ENCODE data around the gene RAD17.
A peak's percentile ranks its signal among the peaks of the same experiment; 100 is the strongest.
"Not testable (repeated sequence)": the region's sequence is repeated elsewhere in the genome, so short reads cannot be mapped to it uniquely, and the experiment has no call there.

RAD17 gene, protein sequence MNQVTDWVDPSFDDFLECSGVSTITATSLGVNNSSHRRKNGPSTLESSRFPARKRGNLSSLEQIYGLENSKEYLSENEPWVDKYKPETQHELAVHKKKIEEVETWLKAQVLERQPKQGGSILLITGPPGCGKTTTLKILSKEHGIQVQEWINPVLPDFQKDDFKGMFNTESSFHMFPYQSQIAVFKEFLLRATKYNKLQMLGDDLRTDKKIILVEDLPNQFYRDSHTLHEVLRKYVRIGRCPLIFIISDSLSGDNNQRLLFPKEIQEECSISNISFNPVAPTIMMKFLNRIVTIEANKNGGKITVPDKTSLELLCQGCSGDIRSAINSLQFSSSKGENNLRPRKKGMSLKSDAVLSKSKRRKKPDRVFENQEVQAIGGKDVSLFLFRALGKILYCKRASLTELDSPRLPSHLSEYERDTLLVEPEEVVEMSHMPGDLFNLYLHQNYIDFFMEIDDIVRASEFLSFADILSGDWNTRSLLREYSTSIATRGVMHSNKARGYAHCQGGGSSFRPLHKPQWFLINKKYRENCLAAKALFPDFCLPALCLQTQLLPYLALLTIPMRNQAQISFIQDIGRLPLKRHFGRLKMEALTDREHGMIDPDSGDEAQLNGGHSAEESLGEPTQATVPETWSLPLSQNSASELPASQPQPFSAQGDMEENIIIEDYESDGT

DNA sequence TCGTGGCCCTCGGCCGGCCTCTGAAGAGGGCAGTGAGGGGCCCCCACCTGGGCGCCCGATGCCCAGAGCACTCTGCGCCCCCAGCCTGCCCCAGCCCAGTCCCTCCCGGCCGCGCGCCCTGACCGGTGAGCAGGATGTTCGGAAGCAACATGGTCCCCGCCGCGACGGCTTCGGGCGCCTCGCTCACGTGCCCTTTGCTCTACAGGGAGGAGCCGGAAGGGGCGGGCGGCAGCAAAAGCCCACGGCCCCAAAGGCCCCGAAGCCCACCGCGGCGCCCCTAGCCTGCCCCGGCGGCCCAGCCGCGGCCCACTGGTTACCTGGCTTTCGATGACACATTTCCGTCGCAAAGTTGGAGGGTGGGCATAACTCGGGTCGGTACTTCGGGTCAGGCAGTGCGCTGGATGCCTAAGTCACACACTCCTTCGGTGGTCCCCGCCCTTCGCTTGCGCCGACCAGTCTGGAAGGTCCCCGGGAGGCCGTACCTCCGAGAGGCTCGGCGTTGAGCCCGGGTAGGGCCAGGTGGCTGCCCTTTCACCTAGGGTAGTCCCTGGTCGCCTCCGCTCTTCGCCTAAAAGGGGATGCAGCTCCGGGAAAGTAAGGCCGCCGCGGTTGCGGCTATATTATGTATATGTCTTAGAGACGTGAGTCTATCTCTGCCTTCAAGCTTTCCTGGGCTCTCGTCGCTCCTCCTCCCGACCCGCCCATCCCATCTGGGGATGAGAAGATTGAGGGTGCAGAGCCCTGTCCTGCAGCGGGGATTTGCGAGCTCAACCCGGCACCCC is at the start of gene RAD17, which contains the start of the genes AK6 and TAF9:
RAD17 (plus strand) TSS at position 479 of the 782 bp plus-strand sequence. CDS start 2,391 bp downstream, outside the sequence.
AK6 (minus strand) TSS at position 181 of the 782 bp plus-strand sequence; CDS start at position 151, 30 bp downstream.
TAF9 (minus strand) TSS at position 181 of the 782 bp plus-strand sequence. CDS start 3,783 bp downstream, outside the sequence.
- DNase-seq, result peak; percentile 99

DNA sequence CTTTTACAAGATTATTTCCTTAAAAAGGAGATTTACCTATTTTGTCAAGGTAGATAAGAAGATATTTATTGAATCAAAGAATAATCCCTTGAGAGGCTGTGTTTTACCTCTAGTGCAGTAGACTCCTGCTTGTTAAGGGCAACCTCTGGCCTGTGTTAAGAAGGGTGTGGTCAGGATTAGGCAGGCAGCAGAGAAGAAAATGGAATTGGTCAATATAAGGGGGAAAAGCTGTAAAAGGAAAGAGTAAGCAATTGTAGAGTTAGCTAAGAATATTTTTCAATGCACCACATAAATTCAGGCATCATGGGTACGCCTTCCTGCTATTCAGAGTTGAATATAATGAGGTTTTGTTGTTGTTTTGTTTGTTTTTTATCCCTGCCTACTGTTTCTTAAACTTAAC is 43.3 kb upstream of the RAD17 start:
- DNase-seq, result no peak

DNA sequence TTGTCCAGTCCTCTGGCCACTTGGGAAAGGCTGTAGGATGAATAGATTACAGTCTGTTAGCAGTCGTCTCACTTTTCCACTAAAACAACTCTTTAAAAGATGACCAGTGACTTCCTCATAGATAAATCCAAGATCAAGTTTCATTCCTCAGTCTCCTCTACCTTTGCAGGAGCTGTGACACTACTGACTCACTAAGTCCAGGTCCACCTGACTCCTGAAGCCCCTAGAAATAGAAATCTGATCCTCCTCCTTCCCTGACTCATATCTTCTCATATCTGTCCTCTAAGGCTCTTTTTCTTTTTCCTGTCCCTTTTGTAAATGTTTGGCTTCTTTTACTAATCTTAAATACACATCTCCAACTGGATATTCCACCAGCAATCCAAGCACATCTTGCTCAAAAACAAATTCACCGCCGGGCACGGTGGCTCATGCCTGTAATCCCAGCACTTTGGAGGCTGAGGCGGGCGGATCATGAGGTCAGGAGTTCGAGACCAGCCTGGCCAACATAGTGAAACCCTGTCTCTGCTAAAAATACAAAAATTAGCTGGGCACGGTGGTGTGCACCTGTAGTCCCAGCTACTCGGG is 39.6 kb upstream of the RAD17 start:
- no peak for DNase-seq

DNA sequence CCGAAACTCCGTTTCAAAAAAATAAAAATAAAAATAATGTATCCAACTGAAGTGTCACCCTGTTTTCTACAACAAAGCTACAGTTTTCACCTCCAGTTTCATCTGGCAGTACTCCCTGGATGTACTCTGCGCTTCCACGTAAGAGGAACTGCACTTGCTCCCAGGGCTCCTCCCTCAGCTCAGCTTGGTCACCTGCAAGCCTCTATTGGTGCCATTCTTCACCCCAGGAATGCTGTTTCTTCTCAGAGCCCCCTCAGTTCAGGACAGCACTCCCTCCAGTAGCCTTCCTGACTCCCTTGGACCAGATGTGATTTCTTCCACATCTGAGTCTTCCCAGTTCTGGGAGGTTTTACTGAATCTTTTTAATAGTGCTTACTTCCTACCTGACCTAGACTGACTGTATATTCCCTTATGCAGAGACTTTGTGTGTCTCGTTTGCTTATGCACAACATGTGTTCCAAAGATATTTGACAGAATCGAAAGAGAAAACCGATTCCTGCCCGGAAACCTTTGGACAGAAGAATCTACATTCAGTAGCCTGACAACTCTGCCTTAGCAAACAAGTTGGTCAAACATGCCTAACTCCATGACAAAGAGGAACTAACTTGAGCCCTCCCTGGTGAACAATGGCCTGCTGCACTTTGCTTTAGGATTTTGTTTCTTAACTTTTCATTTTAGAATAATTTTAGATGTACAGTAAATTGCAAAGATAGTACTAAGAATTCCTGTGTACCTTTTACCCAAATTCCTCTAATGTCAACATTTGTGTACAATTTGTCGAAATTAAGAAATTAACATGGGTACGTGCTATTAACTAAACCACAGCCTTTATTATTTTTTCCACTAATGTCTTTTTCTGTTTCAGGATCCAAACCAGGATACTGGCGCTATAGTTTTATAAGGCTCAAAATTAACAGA is 37.8 kb upstream of the RAD17 start:
- no peak for DNase-seq

DNA sequence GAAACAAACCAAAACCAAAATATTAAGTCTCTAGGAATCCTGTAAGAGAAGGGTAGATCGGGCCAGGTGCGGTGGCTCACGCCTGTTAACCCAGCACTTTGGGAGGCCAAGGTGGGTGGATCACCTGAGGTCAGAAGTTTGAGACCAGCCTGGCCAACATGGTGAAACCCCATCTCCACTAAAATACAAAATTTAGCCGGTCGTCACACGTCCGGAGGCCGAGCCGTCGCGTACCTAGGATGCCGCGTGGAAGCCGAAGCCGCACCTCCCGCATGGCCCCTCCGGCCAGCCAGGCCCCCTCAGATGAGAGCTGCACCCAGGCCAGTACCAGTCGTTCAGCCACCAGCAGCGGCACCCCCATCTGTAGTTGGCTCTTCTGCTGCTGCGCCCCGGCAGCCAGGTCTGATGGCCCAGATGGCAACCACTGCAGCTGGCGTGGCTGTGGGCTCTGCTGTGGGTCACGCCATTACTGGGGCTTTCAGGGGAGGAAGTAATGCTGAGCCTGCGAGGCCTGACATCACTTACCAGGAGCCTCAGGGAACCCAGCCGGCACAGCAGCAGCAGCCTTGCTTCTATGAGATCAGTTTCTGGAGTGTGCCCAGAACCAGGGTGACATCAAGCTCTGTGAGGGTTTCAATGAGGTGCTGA is 35.8 kb upstream of the RAD17 start:
- not testable (repeated sequence) for DNase-seq

DNA sequence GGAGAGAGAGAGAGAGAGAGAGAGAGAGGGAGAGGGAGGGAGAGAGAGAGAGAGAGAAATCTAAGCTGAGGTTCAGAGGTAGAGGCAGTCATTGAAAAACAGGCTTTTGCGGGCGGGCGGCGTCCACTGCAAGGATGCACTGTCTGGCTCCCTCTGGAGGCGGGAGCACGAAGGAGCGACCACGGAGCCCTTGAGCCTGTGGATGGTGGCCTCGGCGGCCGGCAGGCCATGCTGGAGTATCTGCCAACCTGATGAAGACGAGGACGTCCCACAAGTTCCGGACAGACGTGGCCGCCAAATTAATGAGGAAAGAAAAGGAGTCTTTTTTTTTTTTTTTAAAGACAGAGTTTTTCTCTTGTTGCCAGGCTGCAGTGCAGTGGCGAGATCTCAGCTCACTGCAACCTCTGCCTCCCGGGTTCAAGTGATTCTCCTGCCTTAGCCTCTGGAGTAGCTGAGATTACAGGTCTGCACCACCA is 34.8 kb upstream of the RAD17 start:
- DNase-seq, result peak; percentile 84

DNA sequence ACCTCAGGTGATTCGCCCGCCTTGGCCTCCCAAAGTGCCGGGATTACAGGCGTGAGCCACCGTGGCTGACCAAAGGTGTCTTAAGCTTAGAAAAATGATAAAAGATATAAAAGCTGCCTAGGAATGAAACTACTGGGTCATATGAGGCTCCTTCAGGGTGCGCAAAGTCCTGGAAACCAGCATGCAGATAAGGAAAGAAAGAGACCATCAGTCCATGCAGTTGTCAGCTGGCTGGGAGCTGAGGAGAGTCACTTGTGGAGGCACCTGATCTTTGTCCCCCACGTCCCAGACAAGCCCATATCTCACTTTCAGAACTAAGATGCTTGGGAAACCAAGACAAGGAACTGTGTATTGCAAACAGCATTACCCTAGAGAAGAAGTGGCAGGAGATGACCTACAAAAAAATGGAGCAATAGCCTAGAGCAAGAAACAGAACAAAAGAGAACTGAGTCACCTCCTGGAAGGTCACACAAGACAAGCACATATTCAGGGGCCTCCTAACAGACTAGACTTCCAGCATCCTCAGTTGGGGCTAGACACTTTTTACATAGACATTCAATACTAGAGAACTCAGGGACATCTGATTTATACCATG is 34.2 kb upstream of the RAD17 start:
- DNase-seq, result no peak

DNA sequence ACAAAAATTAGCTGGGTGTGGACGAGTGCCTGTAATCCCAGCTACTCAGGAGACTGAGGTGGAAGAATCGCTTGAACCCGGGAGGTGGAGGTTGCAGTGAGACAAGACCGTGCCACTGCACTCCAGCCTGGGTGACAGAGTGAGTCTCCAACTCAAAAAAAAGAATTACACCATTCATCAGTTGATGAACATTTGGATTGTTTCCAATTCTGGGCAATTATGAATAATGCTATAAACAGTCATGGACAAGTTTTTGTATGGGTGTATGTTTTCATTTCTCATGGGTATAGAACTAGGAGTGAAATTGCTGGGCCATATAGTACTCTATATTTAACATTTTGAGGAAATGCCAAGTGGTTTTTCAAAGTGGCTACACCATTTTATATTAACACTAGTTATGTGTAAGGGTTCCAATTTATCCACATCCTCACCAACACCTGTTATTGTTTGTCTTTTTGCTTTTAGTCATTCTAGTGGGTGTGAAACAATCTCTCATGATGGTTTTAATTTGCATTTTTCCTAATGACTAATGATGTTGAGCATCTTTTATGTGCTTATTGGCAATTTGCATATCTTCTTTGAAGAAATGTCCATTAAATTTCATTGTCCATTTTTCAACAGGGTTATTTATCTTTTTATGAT is 28.0 kb upstream of the RAD17 start:
- no peak for DNase-seq

DNA sequence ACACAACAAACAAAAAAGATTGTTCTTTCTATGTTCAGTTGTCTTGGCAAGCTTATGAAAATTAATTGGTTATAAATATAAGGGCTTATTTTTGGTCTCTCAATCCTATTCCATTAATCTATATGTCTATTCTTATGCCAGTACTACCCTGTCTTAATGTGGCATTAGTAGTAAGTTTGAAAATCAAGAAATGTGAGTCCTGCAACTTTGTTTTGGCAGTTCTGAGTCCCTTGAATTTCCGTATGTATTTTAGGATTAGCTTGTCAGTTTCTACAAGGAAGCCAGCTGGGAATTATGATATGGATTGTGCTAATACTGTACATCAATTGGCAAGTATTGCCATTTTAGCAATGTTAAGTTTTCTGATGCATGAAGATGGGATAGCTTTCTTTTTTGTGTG is 26.5 kb upstream of the RAD17 start:
- no peak for DNase-seq

DNA sequence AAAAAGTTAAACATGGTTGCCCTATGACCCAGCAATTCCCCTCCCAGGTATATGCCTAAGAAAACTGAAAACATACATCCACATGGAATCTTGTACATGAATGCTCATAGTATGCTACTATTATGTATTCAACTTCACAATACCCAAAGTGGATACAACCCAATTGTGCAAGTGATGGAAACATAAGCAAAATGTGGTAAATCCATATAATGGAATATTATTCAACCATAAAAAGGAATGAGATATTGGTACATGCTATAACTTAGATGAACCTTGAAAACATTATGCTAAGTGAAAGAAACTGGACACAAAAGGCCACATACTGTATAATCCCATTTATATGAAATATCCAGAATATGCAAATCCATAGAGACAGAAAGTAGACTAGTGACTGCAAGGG is 19.0 kb upstream of the RAD17 start:
- no peak for DNase-seq

DNA sequence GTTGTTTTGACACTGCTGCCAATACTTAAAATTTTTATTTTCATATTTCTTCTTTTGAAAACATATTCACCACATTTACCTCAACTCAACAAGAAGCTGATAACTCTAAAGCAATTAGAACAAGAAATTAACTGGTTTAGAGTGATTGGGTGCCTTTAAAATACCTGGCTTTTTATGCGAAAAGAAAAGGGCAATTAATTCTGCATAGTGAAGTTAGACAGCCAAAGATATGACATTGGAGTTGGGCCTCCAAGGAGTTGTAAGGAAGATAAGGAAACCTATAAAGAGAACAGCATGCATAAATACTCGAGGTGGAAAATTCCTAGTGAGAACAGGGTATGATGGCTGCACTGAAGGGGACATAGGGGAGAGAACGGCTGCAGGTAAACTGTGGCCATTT is 9.9 kb upstream of the RAD17 start:
- DNase-seq, result no peak

DNA sequence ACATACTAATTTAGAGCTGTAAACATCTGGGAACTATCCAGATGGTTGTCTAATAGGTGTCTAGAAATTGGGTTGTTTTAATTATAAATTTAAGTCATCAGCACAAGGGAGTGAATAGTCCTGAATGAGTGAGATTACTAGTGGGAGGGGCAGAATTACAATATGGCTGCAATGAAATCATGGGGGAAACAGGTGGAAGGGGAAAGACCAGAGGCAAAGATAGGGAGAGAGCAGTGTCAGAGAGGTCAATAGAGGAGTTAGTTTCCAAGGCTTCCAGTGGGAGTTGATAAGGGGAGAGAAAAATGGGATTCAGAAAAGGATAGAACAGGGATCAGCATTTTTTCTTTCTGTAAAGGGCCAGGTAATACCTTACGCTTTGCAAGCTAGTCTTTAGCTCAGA is 9.2 kb upstream of the RAD17 start:
- DNase-seq, result no peak

DNA sequence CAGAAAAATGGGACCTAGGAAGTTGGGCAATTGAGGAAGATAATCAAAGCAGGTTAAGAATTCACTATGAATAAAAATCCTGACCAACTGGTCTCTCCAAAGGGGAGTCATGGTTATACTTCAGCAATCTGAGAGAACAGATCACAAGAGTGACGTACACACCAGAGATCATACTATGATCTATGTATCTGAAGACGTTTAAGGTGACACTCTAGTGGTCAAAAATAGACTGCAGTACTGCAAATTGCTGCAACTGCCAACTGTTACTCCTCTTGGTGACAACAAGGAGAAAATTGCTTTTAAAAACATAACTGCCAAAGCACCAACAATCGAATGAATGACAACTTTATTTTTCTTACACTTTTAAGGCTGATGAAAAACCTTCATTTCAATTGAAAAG is 5.2 kb upstream of the RAD17 start:
- DNase-seq, result no peak

DNA sequence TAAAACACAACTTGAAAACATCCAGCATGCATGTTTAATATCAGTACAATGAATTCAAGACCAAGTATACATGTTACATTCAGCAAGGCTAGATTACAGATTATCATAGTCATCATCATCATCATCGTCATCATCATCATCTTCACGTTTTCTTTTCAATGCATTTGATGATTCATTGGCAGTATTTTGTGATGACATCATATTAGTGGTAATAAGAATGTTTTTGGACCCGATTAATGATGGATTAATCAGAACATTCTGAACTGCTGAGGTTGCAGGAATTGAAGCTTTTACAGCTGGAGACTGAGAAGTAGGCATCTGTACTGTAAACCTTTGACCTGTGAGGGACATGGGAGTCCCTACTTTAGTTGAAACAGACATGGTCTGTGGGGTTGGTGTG is 4.8 kb upstream of the RAD17 start:
- no peak for DNase-seq

DNA sequence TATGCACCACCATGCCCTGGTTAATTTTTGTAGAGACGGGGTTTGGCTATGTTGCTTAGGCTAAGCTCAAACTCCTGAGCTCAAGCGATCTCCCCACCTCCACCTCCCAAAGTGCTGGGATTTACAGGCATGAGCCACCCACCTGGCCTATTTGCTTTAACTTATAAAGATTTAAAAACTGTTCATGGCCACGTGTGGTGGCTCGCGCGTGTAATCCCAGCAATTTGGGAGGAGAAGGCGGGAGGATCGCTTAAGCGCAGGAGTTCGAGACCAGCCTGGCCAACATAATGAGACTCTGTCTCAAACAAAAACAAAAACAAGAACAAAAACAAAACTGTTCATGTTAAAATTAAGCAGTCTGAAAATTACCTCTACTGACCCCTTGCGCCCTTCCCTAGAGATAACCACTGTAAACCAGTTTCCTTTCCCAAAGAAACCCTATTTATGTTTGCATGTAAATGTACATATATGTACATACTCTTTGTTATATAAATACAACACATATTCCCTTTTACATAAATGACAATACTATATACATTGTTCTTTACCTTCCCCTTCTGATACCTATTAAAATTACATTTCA is 1.8 kb upstream of the RAD17 start:
- DNase-seq, result no peak

DNA sequence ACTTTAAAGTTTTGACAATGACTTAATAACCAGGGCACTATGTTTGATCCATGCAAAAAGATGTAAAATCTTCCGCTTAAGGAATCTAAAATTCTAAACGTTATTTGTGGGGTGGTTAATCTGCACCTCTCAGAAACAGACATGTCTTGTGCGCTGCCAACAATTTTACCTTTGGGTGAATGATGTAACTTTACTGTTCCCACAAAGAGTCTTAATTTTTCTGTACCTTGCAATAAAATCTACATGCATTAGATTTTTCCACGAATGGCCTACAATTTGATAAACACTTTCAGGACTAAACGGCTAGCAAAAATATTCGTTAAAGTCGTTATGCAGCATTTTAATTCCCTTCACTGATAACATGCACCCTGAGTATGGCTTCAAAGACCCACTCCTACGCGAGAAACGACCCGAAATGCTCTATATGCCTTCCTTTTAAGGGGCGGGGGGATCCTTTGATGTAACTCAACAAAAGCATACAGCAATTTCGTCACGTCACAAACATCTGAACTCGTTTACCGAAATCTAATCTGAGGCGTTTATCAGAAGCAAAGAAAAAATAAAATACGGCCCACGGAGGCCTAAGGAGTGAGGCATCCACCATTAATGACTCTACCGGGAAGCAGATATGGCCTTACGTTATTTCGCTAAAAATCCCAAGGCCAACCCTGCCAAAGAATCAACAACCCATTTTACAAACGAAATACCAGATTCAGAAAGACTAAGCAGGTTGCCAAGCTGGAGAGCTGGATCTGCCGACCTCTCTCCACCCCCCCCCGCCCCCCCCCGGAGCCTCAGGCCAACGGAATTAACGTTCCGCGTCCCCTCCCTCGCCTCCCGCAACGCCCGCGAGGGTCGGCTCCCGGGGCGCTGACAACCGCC is 919 bp upstream of the RAD17 start:
- DNase-seq, result peak; percentile 62

DNA sequence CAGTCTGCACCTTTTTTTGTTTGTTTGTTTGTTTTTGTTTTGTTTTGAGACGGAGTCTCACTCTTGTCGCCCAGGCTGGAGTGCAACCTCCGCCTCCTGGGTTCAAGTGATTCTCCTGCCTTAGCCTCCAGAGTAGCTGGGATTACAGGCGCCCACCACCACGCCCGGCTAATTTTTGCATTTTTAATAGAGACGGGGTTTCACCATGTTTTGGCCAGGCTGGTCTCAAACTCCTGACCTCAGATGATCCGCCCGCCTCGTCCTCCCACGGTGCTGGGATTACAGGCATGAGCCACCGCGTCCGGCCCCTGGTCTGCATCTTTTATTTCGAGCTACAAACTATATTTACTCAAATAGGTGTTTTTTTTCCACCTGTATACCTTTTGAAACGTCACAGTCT is 717 bp downstream of the RAD17 start:
- DNase-seq, result not testable (repeated sequence)

DNA sequence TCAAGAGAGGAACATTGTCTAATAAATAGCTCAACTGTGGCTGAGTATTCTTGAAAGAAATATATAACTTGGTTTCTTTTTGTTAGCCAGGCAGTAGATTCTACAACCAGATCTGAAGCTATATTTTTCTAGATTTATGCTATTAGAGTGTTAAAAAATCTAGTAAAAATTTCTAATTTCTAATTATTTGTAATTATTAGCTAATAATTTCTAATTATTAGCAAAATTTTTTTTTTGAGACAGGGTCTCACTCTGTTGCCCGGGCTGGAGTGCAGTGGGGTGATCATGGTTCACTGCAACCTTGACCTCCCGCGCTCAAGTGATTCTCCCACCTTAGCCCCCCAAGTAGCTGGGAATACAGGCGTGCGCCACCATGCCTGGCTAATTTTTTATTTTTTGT is 2.8 kb downstream of the RAD17 start:
- no peak for DNase-seq
